ENCODE data around the gene INSL3.

- TF ChIP-seq POLR2A (IDR thresholded peaks at IDR 0.05; ENCODE audit: low read length) = no peak
- no peak for TF ChIP-seq GATA1 (IDR thresholded peaks at IDR 0.05; ENCODE audit: low read depth, low read length)
Measured at GRCh38 chr19:17861542-17862402, 40.5 kb upstream of the INSL3 start.
